ENCODE results near the gene LIMS2.

- TF ChIP-seq CTCF (IDR thresholded peaks at IDR 0.05) (no peak), POLR2A (IDR thresholded peaks at IDR 0.05) (no peak), POLR2AphosphoS5 (IDR thresholded peaks at IDR 0.05) (no peak)
Observed at GRCh38 chr2:127589841-127590240, 85.5 kb downstream of the LIMS2 start.

All from breast epithelium (tissue), 3 donors.